Stimulated activated effector memory CD8-positive, alpha-beta T cell treated with anti-CD3 and anti-CD28 coated beads, Interleukin-12 subunit alpha, Interleukin-12 subunit beta, amount 100 ng/mL, for 72 hours (primary cell): ENCODE results near the gene HORMAD2.
A peak's percentile ranks its signal among the peaks of the same experiment; 100 is the strongest.

Experiments
- ATAC-seq: fragments of 150-1000 bp; cut with Tn5 transposase; 2 replicates; pipeline ENCODE4 v1.10.0; 2021
- DNase-seq, 2 donors: peaks; one replicate each; pipeline ENCODE4 v3.0.0; 2021 to 2022; ENCODE audit warnings: low spot score in 2 of 2
- H3K27ac Mint-ChIP-seq: one replicate; pipeline ENCODE4 v1.8.0; 2022; ENCODE audit warnings: mild to moderate bottlenecking, mixed read lengths
- H3K36me3 Mint-ChIP-seq: one replicate; pipeline ENCODE4 v1.8.0; 2022; ENCODE audit warnings: mild to moderate bottlenecking, mixed read lengths
- H3K4me1 Mint-ChIP-seq: one replicate; pipeline ENCODE4 v1.8.0; 2022; ENCODE audit warnings: mixed read lengths
- H3K4me3 Mint-ChIP-seq: one replicate; pipeline ENCODE4 v1.8.0; 2022; ENCODE audit warnings: mild to moderate bottlenecking, mixed read lengths
- H3K9me3 Mint-ChIP-seq: one replicate; pipeline ENCODE4 v1.8.0; 2022; ENCODE audit warnings: mixed read lengths

Gene HORMAD2

GRCh38 chr22:30079952-30080533 is at the start of gene HORMAD2:
Gene HORMAD2 (plus strand): TSS chr22:30080464. CDS start chr22:30093953, 13,489 bp downstream.
- H3K4me3 Mint-ChIP-seq: no peak within 1 kb of the TSS
- ATAC-seq: no peak
- no peak within 1 kb of the TSS for H3K27ac Mint-ChIP-seq
- DNase-seq: no peak
- H3K36me3 Mint-ChIP-seq: no peaks in the 10 kb centered on the region
- H3K9me3 Mint-ChIP-seq: no peaks in the 10 kb centered on the region
- H3K4me1 Mint-ChIP-seq: peaks cover 14% of the 10 kb centered on the region

- Mint-ChIP-seq H3K27ac (no peak overlapping the region), H3K9me3 (no peaks in the 10 kb centered on the region), H3K4me1 (no peaks in the 10 kb centered on the region), H3K4me3 (no peak overlapping the region), H3K36me3 (peaks cover 16% of the 10 kb centered on the region)
- no peak for DNase-seq
- no peak for ATAC-seq
Observed at GRCh38 chr22:30031328-30031727, 48.9 kb upstream of the HORMAD2 start.

- Mint-ChIP-seq H3K27ac (peak overlapping the region; percentile 27), H3K4me1 (no peaks in the 10 kb centered on the region), H3K36me3 (peaks cover 12% of the 10 kb centered on the region), H3K9me3 (no peaks in the 10 kb centered on the region), H3K4me3 (no peak overlapping the region)
- ATAC-seq: no peak
- DNase-seq: no peak
Observed at GRCh38 chr22:30031764-30032455, 48.4 kb upstream of the HORMAD2 start.

GRCh38 chr22:30033137-30033536 is 47.1 kb upstream of the HORMAD2 start:
- H3K36me3 Mint-ChIP-seq: peaks cover 6% of the 10 kb centered on the region
- peak overlapping the region; percentile 27 for H3K27ac Mint-ChIP-seq
- DNase-seq: no peak
- no peaks in the 10 kb centered on the region for H3K9me3 Mint-ChIP-seq
- no peak for ATAC-seq
- H3K4me1 Mint-ChIP-seq: no peaks in the 10 kb centered on the region
- H3K4me3 Mint-ChIP-seq: no peak overlapping the region

GRCh38 chr22:30033901-30034300 is 46.4 kb upstream of the HORMAD2 start:
- ATAC-seq (no peak), DNase-seq (no peak)
- no peaks in the 10 kb centered on the region for H3K4me1 Mint-ChIP-seq
- no peaks in the 10 kb centered on the region for H3K9me3 Mint-ChIP-seq
- no peak overlapping the region for H3K4me3 Mint-ChIP-seq
- peak overlapping the region; percentile 65 for H3K27ac Mint-ChIP-seq
- peaks cover 6% of the 10 kb centered on the region for H3K36me3 Mint-ChIP-seq

- Mint-ChIP-seq H3K9me3 (no peaks in the 10 kb centered on the region), H3K27ac (peak overlapping the region; percentile 48), H3K36me3 (peaks cover 6% of the 10 kb centered on the region), H3K4me1 (no peaks in the 10 kb centered on the region), H3K4me3 (no peak overlapping the region)
- ATAC-seq (no peak), DNase-seq (no peak)
Observed at GRCh38 chr22:30036656-30037055, 43.6 kb upstream of the HORMAD2 start.

- no peak overlapping the region for H3K4me3 Mint-ChIP-seq
- H3K9me3 Mint-ChIP-seq: no peaks in the 10 kb centered on the region
- H3K4me1 Mint-ChIP-seq: no peaks in the 10 kb centered on the region
- H3K27ac Mint-ChIP-seq: no peak overlapping the region
- H3K36me3 Mint-ChIP-seq: peaks cover under 1% of the 10 kb centered on the region
- DNase-seq (no peak), ATAC-seq (no peak)
Observed at GRCh38 chr22:30038219-30038618, 42.0 kb upstream of the HORMAD2 start.

- H3K27ac Mint-ChIP-seq: no peak overlapping the region
- H3K36me3 Mint-ChIP-seq: no peaks in the 10 kb centered on the region
- H3K9me3 Mint-ChIP-seq: no peaks in the 10 kb centered on the region
- no peak for ATAC-seq
- no peaks in the 10 kb centered on the region for H3K4me1 Mint-ChIP-seq
- H3K4me3 Mint-ChIP-seq: no peak overlapping the region
- DNase-seq: no peak
Observed at GRCh38 chr22:30040499-30041260, 39.6 kb upstream of the HORMAD2 start.

- H3K9me3 Mint-ChIP-seq: no peaks in the 10 kb centered on the region
- H3K27ac Mint-ChIP-seq: no peak overlapping the region
- ATAC-seq: no peak
- no peaks in the 10 kb centered on the region for H3K36me3 Mint-ChIP-seq
- H3K4me1 Mint-ChIP-seq: no peaks in the 10 kb centered on the region
- no peak overlapping the region for H3K4me3 Mint-ChIP-seq
- DNase-seq: no peak
Observed at GRCh38 chr22:30041475-30041874, 38.8 kb upstream of the HORMAD2 start.

- no peak overlapping the region for H3K4me3 Mint-ChIP-seq
- no peak overlapping the region for H3K27ac Mint-ChIP-seq
- DNase-seq (no peak), ATAC-seq (no peak)
- H3K4me1 Mint-ChIP-seq: no peaks in the 10 kb centered on the region
- no peaks in the 10 kb centered on the region for H3K9me3 Mint-ChIP-seq
- H3K36me3 Mint-ChIP-seq: no peaks in the 10 kb centered on the region
Observed at GRCh38 chr22:30041881-30042280, 38.4 kb upstream of the HORMAD2 start.

- no peaks in the 10 kb centered on the region for H3K9me3 Mint-ChIP-seq
- H3K4me3 Mint-ChIP-seq: no peak overlapping the region
- ATAC-seq (no peak), DNase-seq (no peak)
- no peaks in the 10 kb centered on the region for H3K36me3 Mint-ChIP-seq
- no peaks in the 10 kb centered on the region for H3K4me1 Mint-ChIP-seq
- no peak overlapping the region for H3K27ac Mint-ChIP-seq
Observed at GRCh38 chr22:30043161-30043560, 37.1 kb upstream of the HORMAD2 start.

GRCh38 chr22:30044369-30044768 is 35.9 kb upstream of the HORMAD2 start:
- DNase-seq (no peak), ATAC-seq (peak; percentile 41)
- Mint-ChIP-seq H3K4me3 (no peak overlapping the region), H3K9me3 (no peaks in the 10 kb centered on the region), H3K36me3 (no peaks in the 10 kb centered on the region), H3K4me1 (no peaks in the 10 kb centered on the region), H3K27ac (no peak overlapping the region)

- H3K4me3 Mint-ChIP-seq: no peak overlapping the region
- ATAC-seq: no peak
- no peaks in the 10 kb centered on the region for H3K36me3 Mint-ChIP-seq
- no peak overlapping the region for H3K27ac Mint-ChIP-seq
- no peaks in the 10 kb centered on the region for H3K9me3 Mint-ChIP-seq
- H3K4me1 Mint-ChIP-seq: no peaks in the 10 kb centered on the region
- no peak for DNase-seq
Observed at GRCh38 chr22:30044881-30045493, 35.3 kb upstream of the HORMAD2 start.

- Mint-ChIP-seq H3K36me3 (no peaks in the 10 kb centered on the region), H3K9me3 (no peaks in the 10 kb centered on the region), H3K4me1 (no peaks in the 10 kb centered on the region), H3K27ac (no peak overlapping the region), H3K4me3 (no peak overlapping the region)
- ATAC-seq (no peak), DNase-seq (no peak)
Observed at GRCh38 chr22:30045494-30045887, 34.8 kb upstream of the HORMAD2 start.

- H3K9me3 Mint-ChIP-seq: no peaks in the 10 kb centered on the region
- H3K27ac Mint-ChIP-seq: no peak overlapping the region
- H3K4me3 Mint-ChIP-seq: no peak overlapping the region
- ATAC-seq (no peak), DNase-seq (no peak)
- H3K36me3 Mint-ChIP-seq: no peaks in the 10 kb centered on the region
- no peaks in the 10 kb centered on the region for H3K4me1 Mint-ChIP-seq
Observed at GRCh38 chr22:30045901-30046715, 34.2 kb upstream of the HORMAD2 start.
